ENCODE data around the gene PCDHA10. TPM values are rescaled to one million over a fixed set of nuclear protein-coding genes. Genes with fewer than 3 reads are reported as not detected.

The PCDHA10 gene
- total and polyA plus RNA-seq, 2 of the 13 experiments (the other 11 are each of a cell fraction or from before 2014, with no cell fraction given): 0.01 to 0.02 TPM

GRCh38 chr5:140881889-140882590 is 26.3 kb downstream of the PCDHA10 start, which contains the start of gene PCDHA13:
TSS of gene PCDHA13 (plus strand) at chr5:140882124. CDS start at chr5:140882269, 145 bp downstream.
- Histone ChIP-seq H4K20me1 (ENCODE audit: insufficient read depth, low read length) (no peaks in the 10 kb centered on the region), H3K36me3 (replicated peaks in 1 of 2; ENCODE audit: control insufficient read depth in 1 of 2, insufficient read depth in 2 of 2, low read length in 2 of 2) (no peaks in the 10 kb centered on the region), H3K27me3 (ENCODE audit: control insufficient read depth in 1 of 2, insufficient read depth in 2 of 2, low read length in 2 of 2) (no peaks in the 10 kb centered on the region), H3K79me2 (ENCODE audit: insufficient read depth, low read length) (no peaks in the 10 kb centered on the region), H3K9me3 (ENCODE audit: low read length) (no peaks in the 10 kb centered on the region), H3K4me1 (ENCODE audit: insufficient read depth, low read length) (no peaks in the 10 kb centered on the region), H3K27ac (ENCODE audit: extremely low read length, insufficient read depth, low read length) (no peak within 1 kb of the TSS), H3K9ac (ENCODE audit: insufficient read depth, low read depth, low read length) (no peak within 1 kb of the TSS), H3K4me3 (replicated peaks in 1 of 3; ENCODE audit: insufficient read depth in 1 of 3, low read depth in 2 of 3, low read length in 3 of 3) (no peak within 1 kb of the TSS), H3K4me2 (ENCODE audit: low read depth, low read length) (no peak within 1 kb of the TSS), H2AFZ (ENCODE audit: low read length) (no peak within 1 kb of the TSS)
- ChIA-PET POLR2A (no interaction called here), CTCF (ENCODE audit: low intra/inter-chr PET ratio, low total read pairs) (interaction anchor here (1.1 to 1.5 kb wide), 3 partner anchors 158 to 159 kb away, joined by 3 to 6 read pairs (median 3); no protein-coding TSS in a partner anchor)
- no TSS peak for BruUV-seq (replicated peaks)
- in situ Hi-C loops (cut with HindIII; ENCODE audit: extremely low pct_ligation_motif_present, low pct_unique_long_range_greater_than_20kb) (no loop called here), intact Hi-C loops (cut with micrococcal nuclease; ENCODE audit: unreplicated experiment) (loop anchor here (1.0 kb wide), 1 partner anchor 159 kb away; no protein-coding TSS in a partner anchor)
- WGBS (ENCODE audit: low lambda C conversion rate): 74% methylated on average over 29 of the region's 35 CpGs
- no peak for ATAC-seq
- no peak for DNase-seq (ENCODE audit: low spot score)
- no peak for FAIRE-seq
- TF ChIP-seq ZHX1 (CRISPR knock-in tag; IDR thresholded peaks at IDR 0.05; ENCODE audit: low read depth): no peak
- TF ChIP-seq, protein P1, sequence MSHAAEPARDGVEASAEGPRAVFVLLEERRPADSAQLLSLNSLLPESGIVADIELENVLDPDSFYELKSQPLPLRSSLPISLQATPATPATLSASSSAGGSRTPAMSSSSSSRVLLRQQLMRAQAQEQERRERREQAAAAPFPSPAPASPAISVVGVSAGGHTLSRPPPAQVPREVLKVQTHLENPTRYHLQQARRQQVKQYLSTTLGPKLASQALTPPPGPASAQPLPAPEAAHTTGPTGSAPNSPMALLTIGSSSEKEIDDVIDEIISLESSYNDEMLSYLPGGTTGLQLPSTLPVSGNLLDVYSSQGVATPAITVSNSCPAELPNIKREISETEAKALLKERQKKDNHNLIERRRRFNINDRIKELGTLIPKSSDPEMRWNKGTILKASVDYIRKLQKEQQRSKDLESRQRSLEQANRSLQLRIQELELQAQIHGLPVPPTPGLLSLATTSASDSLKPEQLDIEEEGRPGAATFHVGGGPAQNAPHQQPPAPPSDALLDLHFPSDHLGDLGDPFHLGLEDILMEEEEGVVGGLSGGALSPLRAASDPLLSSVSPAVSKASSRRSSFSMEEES (CRISPR knock-in tag; IDR thresholded peaks at IDR 0.05): no peak
- no peak for TF ChIP-seq ONECUT2 (CRISPR knock-in tag; IDR thresholded peaks at IDR 0.05)
- TF ChIP-seq HCFC1 (IDR thresholded peaks at IDR 0.05; ENCODE audit: low read depth, low read length): no peak
- peak; percentile 39; the same call in 1 of the 2 replicates for TF ChIP-seq STAG1 (CRISPR knock-in tag; IDR thresholded peaks at IDR 0.05)
- TF ChIP-seq ZNF788 (CRISPR knock-in tag; IDR thresholded peaks at IDR 0.05; ENCODE audit: borderline replicate concordance): no peak
- TF ChIP-seq CTCF (CRISPR knock-in tag; IDR thresholded peaks at IDR 0.05): peak; percentile 40
- TF ChIP-seq NFE2L2 (IDR thresholded peaks at IDR 0.05; ENCODE audit: low read length): no peak
- TF ChIP-seq, protein P2, sequence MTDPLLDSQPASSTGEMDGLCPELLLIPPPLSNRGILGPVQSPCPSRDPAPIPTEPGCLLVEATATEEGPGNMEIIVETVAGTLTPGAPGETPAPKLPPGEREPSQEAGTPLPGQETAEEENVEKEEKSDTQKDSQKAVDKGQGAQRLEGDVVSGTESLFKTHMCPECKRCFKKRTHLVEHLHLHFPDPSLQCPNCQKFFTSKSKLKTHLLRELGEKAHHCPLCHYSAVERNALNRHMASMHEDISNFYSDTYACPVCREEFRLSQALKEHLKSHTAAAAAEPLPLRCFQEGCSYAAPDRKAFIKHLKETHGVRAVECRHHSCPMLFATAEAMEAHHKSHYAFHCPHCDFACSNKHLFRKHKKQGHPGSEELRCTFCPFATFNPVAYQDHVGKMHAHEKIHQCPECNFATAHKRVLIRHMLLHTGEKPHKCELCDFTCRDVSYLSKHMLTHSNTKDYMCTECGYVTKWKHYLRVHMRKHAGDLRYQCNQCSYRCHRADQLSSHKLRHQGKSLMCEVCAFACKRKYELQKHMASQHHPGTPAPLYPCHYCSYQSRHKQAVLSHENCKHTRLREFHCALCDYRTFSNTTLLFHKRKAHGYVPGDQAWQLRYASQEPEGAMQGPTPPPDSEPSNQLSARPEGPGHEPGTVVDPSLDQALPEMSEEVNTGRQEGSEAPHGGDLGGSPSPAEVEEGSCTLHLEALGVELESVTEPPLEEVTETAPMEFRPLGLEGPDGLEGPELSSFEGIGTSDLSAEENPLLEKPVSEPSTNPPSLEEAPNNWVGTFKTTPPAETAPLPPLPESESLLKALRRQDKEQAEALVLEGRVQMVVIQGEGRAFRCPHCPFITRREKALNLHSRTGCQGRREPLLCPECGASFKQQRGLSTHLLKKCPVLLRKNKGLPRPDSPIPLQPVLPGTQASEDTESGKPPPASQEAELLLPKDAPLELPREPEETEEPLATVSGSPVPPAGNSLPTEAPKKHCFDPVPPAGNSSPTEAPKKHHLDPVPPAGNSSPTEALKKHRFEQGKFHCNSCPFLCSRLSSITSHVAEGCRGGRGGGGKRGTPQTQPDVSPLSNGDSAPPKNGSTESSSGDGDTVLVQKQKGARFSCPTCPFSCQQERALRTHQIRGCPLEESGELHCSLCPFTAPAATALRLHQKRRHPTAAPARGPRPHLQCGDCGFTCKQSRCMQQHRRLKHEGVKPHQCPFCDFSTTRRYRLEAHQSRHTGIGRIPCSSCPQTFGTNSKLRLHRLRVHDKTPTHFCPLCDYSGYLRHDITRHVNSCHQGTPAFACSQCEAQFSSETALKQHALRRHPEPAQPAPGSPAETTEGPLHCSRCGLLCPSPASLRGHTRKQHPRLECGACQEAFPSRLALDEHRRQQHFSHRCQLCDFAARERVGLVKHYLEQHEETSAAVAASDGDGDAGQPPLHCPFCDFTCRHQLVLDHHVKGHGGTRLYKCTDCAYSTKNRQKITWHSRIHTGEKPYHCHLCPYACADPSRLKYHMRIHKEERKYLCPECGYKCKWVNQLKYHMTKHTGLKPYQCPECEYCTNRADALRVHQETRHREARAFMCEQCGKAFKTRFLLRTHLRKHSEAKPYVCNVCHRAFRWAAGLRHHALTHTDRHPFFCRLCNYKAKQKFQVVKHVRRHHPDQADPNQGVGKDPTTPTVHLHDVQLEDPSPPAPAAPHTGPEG (CRISPR knock-in tag; IDR thresholded peaks at IDR 0.05): no peak
- TF ChIP-seq ZBTB2 (CRISPR knock-in tag; IDR thresholded peaks at IDR 0.05; ENCODE audit: low read depth): no peak
